Spleen (tissue), 11 donors: ENCODE measurements around the gene LCN10. TPM values are rescaled to one million over a fixed set of nuclear protein-coding genes. Genes with fewer than 3 reads are reported as not detected.

Source experiments
- DNase-seq: peaks from one replicate; pipeline ENCODE4 v3.0.0-alpha.2; 2020
- H3K27ac ChIP-seq, 8 donors: fragments of 200-600 bp; sonication (generic) in 7 of 8; 1 replicate in 4 of 8; 2 replicates in 4 of 8; pipeline versions ENCODE4 v1.5.0 to v1.8.0; 2016 to 2021; ENCODE audit warnings: inconsistent platforms in 4 of 8, mild to moderate bottlenecking in 4 of 8, moderate library complexity in 1 of 8
- H3K27me3 ChIP-seq, 7 donors: fragments of 200-600 bp; sonication (generic) in 6 of 7; replicated peaks in 1 of 7; 1 replicate in 4 of 7; 2 replicates in 3 of 7; pipeline versions ENCODE4 v1.5.0 to v1.8.0; 2016 to 2021; ENCODE audit warnings: inconsistent platforms in 3 of 7, mild to moderate bottlenecking in 1 of 7
- H3K36me3 ChIP-seq, 6 donors: fragments of 200-600 bp; sonication (generic) in 5 of 6; 1 replicate in 4 of 6; 2 replicates in 2 of 6; pipeline versions ENCODE4 v1.5.0 to v1.8.0; 2016 to 2021; ENCODE audit warnings: inconsistent platforms in 2 of 6
- H3K4me1 ChIP-seq, 6 donors: fragments of 200-600 bp; sonication (generic) in 5 of 6; 1 replicate in 3 of 6; 2 replicates in 3 of 6; pipeline versions ENCODE4 v1.5.0 to v1.8.0; 2016 to 2021; ENCODE audit warnings: inconsistent platforms in 3 of 6
- H3K4me3 ChIP-seq, 8 donors: fragments of 200-600 bp; sonication (generic) in 7 of 8; 1 replicate in 4 of 8; 2 replicates in 4 of 8; pipeline versions ENCODE4 v1.5.0 to v1.8.0; 2016 to 2021; ENCODE audit warnings: inconsistent platforms in 4 of 8, mild to moderate bottlenecking in 4 of 8, moderate library complexity in 2 of 8
- H3K9me3 ChIP-seq, 8 donors: fragments of 200-600 bp; sonication (generic) in 7 of 8; 1 replicate in 4 of 8; 2 replicates in 4 of 8; pipeline versions ENCODE4 v1.5.0 to v1.8.0; 2016 to 2021; ENCODE audit warnings: inconsistent platforms in 4 of 8
- CTCF ChIP-seq, 11 experiments: fragments of 200-600 bp in 7 of 11; fragments of 450-650 bp in 4 of 11; sonication (generic) in 4 of 11; IDR thresholded peaks in 8 of 11; conservative IDR thresholded peaks in 3 of 11; 1 replicate in 7 of 11; 2 replicates in 4 of 11; pipeline versions ENCODE4 v1.4.0 to v1.8.0; 2016 to 2021; ENCODE audit warnings: antibody characterized with exemption in 11 of 11, inconsistent platforms in 4 of 11, mild to moderate bottlenecking in 1 of 11
- POLR2A ChIP-seq, 3 donors: fragments of 450-650 bp; IDR thresholded peaks; one replicate each; pipeline ENCODE4 v1.5.1; 2017; ENCODE audit warnings: antibody characterized with exemption in 3 of 3, mild to moderate bottlenecking in 1 of 3
- POLR2AphosphoS5 ChIP-seq, 3 donors: sonication (generic); formaldehyde crosslinking; IDR thresholded peaks; one replicate each; pipeline ENCODE4 v1.5.1; 2017; ENCODE audit warnings: antibody characterized with exemption in 3 of 3
- WGBS, 5 donors: extraction: QIAGEN DNeasy Blood & Tissue Kit in 3 of 5; methylation state at CpG; one replicate each; pipeline versions ENCODE4 v1.1.5 to v1.1.7; 2013 to 2018; 5-methylcytosine and 5-hydroxymethylcytosine counted together
- intact Hi-C: fragments of 100-400 bp; cut with DNase I; formaldehyde crosslinking; loops from one replicate; pipeline ENCODE4 v1.15.0; 2023; ENCODE audit warnings: low total_unique reads
- polyA plus RNA-seq, 3 donors: library from polyadenylated mRNA; stranded (reverse); fragments of 200-250 nt; gene quantifications; one replicate each; pipeline ENCODE4 v1.2.1, GENCODE V29; 2013
- total RNA-seq, 7 donors: library from RNA; depleted of rRNA in 3 of 7; stranded (reverse); fragments of >200 nt in 3 of 7; fragmentation: NEBNext Ultra II Directional in 4 of 7; extraction: Animal tissue kit (Norgen Biotek cat#: 25700) in 4 of 7; gene quantifications; one replicate each; pipeline versions ENCODE4 v1.1.0 to v1.2.1, GENCODE V29; 2016 to 2021
- donor health status: healthy with polysubstance abuse.
- donor health status: DM: no; HTN: no; CAD: no; lungs with moderate emphysema.
- donor health status: DM: no; HTN: no; CAD: no.
- donor health status: Bipolar disorder and iron deficiency.
- donor health status: healthy.
- donor health status: DM: no; HTN: no; CAD: no.
- donor health status: DM: yes; HTN: yes; CAD: no.

LCN10 gene
- total and polyA plus RNA-seq, 10 donors: 7.2 to 41.3 (median 15.8) TPM

- 60 to 82% (median 73%) methylated on average over 4 to 14 of the region's 14 CpGs for WGBS, 5 donors
- peak within 1 kb of the TSS in 1 of 8 donors; percentile 34 for H3K27ac ChIP-seq
- H3K36me3 ChIP-seq: no peaks in the 10 kb centered on the region
- no peak for DNase-seq
- no peaks in the 10 kb centered on the region for H3K9me3 ChIP-seq
- intact Hi-C loops: no loop called here
- peaks cover 0 to 61% (median 25%) of the 10 kb centered on the region in 6 donors for H3K4me1 ChIP-seq
- peaks cover 0 to 70% (median 8%) of the 10 kb centered on the region in 7 donors for H3K27me3 ChIP-seq
- H3K4me3 ChIP-seq: no peak within 1 kb of the TSS
- no peak for TF ChIP-seq CTCF (IDR thresholded peaks at IDR 0.05 in 8 of 11, conservative IDR thresholded peaks at IDR 0.05 in 3 of 11)
- TF ChIP-seq POLR2AphosphoS5 (IDR thresholded peaks at IDR 0.05): no peak
- TF ChIP-seq POLR2A (IDR thresholded peaks at IDR 0.05): no peak
Observed at GRCh38 chr9:136764301-136764891, 21.7 kb upstream of the LCN10 start, which contains the start of gene LCN15. Gene LCN15 (minus strand): TSS chr9:136764518. CDS start chr9:136764488, 30 bp downstream.

- 83 to 96% (median 84%) methylated on average over 8 to 14 of the region's 14 CpGs for WGBS, 5 donors
- intact Hi-C loops: no loop called here
- Histone ChIP-seq H3K27ac (no peak overlapping the region), H3K9me3 (no peaks in the 10 kb centered on the region), H3K36me3 (no peaks in the 10 kb centered on the region), H3K27me3 (peaks cover 0 to 68% (median 8%) of the 10 kb centered on the region in 7 donors), H3K4me1 (peaks cover 0 to 69% (median 27%) of the 10 kb centered on the region in 6 donors), H3K4me3 (no peak overlapping the region)
- no peak for TF ChIP-seq CTCF (IDR thresholded peaks at IDR 0.05 in 8 of 11, conservative IDR thresholded peaks at IDR 0.05 in 3 of 11)
- TF ChIP-seq POLR2A (IDR thresholded peaks at IDR 0.05): no peak
- no peak for TF ChIP-seq POLR2AphosphoS5 (IDR thresholded peaks at IDR 0.05)
- DNase-seq: no peak
Observed at GRCh38 chr9:136763649-136764035, 20.9 kb upstream of the LCN10 start.

GRCh38 chr9:136762915-136763648, 20.3 kb upstream of the LCN10 start:
- WGBS, 5 donors: 15 to 39% (median 26%) methylated on average over 20 to 37 of the region's 37 CpGs
- peaks cover 0 to 72% (median 32%) of the 10 kb centered on the region in 6 donors for H3K4me1 ChIP-seq
- intact Hi-C loops: no loop called here

More at GRCh38 chr9:136762915-136763648, 20.3 kb upstream of the LCN10 start:
- Histone ChIP-seq H3K9me3 (no peaks in the 10 kb centered on the region), H3K4me3 (no peak overlapping the region), H3K27ac (no peak overlapping the region), H3K27me3 (peaks cover 0 to 62% (median 8%) of the 10 kb centered on the region in 7 donors), H3K36me3 (no peaks in the 10 kb centered on the region)
- DNase-seq: no peak
- TF ChIP-seq POLR2AphosphoS5 (IDR thresholded peaks at IDR 0.05) (no peak), CTCF (IDR thresholded peaks at IDR 0.05 in 8 of 11, conservative IDR thresholded peaks at IDR 0.05 in 3 of 11) (no peak), POLR2A (IDR thresholded peaks at IDR 0.05) (no peak)
